ENCODE measurements around the gene PCOLCE2.
"Not testable (repeated sequence)": the region's sequence is repeated elsewhere in the genome, so short reads cannot be mapped to it uniquely, and the experiment has no call there.

PCOLCE2 gene

DNA sequence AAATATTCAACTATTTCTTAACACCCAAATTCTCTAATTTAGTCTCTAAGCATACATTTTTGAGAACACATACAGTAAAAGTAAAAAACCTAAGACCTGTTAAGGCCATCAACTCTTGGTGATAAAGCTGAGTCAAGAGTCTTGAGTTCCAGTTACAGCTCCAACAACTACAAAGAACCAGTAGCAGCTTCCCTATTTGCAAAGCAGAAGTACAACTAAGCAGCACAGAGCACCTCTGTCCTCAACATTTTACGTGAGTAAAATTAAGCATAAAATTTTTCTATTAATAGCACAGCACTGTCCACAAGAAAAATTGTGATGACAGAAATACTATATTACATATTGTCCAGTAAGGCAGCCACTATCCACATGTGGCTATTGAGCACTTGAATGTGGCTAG is 4.4 kb downstream of the PCOLCE2 start:
- DNase-seq (ENCODE audit: low read depth) = no peak
- no peak overlapping the region for H3K4me3 ChIP-seq (ENCODE audit: low read depth, low read length)
- TF ChIP-seq, protein P1, sequence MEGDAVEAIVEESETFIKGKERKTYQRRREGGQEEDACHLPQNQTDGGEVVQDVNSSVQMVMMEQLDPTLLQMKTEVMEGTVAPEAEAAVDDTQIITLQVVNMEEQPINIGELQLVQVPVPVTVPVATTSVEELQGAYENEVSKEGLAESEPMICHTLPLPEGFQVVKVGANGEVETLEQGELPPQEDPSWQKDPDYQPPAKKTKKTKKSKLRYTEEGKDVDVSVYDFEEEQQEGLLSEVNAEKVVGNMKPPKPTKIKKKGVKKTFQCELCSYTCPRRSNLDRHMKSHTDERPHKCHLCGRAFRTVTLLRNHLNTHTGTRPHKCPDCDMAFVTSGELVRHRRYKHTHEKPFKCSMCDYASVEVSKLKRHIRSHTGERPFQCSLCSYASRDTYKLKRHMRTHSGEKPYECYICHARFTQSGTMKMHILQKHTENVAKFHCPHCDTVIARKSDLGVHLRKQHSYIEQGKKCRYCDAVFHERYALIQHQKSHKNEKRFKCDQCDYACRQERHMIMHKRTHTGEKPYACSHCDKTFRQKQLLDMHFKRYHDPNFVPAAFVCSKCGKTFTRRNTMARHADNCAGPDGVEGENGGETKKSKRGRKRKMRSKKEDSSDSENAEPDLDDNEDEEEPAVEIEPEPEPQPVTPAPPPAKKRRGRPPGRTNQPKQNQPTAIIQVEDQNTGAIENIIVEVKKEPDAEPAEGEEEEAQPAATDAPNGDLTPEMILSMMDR (conservative IDR thresholded peaks at IDR 0.05; ENCODE audit: low read depth, low read length) = no peak

GRCh38 chr3:142883534-142883933 is 5.3 kb downstream of the PCOLCE2 start:
- H3K4me3 ChIP-seq (ENCODE audit: low read depth, low read length); DNase-seq (ENCODE audit: low read depth): not testable (repeated sequence)

DNA sequence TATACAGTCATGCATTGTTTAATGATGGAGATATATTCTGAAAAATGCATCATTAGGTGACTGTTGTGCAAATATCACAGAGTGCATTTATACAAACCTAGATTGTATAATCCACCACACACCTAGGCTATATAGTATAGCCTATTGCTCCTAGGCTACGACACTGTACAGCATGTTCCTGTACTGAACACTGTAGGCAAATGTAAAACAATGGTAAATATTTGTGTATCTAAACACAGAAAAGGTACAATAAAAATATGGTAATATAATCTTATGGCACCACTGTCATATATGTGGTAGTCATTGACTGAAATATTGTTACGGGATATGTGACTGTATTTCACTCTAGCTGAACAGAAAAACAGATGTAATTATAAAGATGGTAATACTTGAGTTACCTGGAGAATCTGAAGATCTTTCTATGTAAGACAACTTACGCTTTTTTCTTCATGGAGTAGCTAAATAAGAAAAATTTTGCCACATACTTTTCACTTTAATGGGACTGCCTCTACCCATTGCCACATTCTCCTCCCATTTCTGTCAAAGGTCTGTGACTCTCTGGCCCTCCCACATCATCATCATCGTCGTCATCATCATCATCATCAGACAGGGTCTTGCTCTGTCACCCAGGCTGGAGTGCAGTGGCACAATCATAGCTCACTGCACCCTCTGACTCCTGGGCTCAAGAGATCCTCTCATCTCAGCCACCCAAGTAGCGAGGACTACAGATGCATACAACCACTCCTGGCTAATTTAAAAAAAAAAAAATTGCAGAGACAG is 7.2 kb downstream of the PCOLCE2 start:
- DNase-seq (ENCODE audit: low read depth) = no peak
- TF ChIP-seq, protein P1 (conservative IDR thresholded peaks at IDR 0.05; ENCODE audit: low read depth, low read length) = no peak
- no peak overlapping the region for H3K4me3 ChIP-seq (ENCODE audit: low read depth, low read length)

DNA sequence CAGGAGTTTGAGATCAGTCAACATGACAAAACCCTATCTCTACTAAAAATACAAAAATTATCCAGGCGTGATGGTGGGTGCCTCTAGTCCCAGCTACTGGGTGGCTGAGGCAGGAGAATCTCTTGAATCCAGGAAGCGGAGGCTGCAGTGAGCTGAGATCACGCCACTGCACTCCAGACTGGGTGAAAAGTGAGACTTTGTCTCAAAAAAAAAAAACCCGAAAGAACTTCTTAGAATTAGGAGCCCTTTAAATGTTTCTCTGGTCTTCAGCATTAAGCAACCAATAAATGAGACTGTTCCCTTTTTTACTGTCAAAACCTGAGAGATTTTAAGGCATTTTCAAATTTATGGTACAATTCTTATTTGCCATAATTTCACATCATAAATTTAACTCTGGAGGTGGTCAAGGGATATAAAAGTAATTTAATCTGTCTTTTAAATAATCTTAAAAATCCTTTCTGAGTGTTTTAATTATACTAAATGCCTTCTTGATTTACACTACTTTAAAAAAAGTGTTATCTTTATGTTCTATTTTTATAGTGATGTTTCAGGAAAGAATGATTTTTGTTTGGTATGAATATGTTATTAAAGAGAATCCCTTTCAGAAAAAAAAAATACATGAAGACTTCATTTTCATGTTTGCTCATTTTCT is 10.1 kb downstream of the PCOLCE2 start:
- TF ChIP-seq, protein P1 (conservative IDR thresholded peaks at IDR 0.05; ENCODE audit: low read depth, low read length) = no peak
- no peak overlapping the region for H3K4me3 ChIP-seq (ENCODE audit: low read depth, low read length)
- DNase-seq (ENCODE audit: low read depth) = no peak

GRCh38 chr3:142876417-142876816 is 12.5 kb downstream of the PCOLCE2 start:
- DNase-seq (ENCODE audit: low read depth) = no peak
- no peak overlapping the region for H3K4me3 ChIP-seq (ENCODE audit: low read depth, low read length)
- TF ChIP-seq, protein P1 (conservative IDR thresholded peaks at IDR 0.05; ENCODE audit: low read depth, low read length) = no peak

- H3K4me3 ChIP-seq (ENCODE audit: low read depth, low read length) = no peak overlapping the region
- TF ChIP-seq, protein P1 (conservative IDR thresholded peaks at IDR 0.05; ENCODE audit: low read depth, low read length) = no peak
- no peak for DNase-seq (ENCODE audit: low read depth)
Observed at GRCh38 chr3:142875583-142876207, 13.2 kb downstream of the PCOLCE2 start.

- TF ChIP-seq, protein P1 (conservative IDR thresholded peaks at IDR 0.05; ENCODE audit: low read depth, low read length) = no peak
- no peak overlapping the region for H3K4me3 ChIP-seq (ENCODE audit: low read depth, low read length)
- DNase-seq (ENCODE audit: low read depth) = no peak
Observed at GRCh38 chr3:142875099-142875498, 13.8 kb downstream of the PCOLCE2 start.

GRCh38 chr3:142868382-142868781 is 20.5 kb downstream of the PCOLCE2 start:
- H3K4me3 ChIP-seq (ENCODE audit: low read depth, low read length); DNase-seq (ENCODE audit: low read depth): not testable (repeated sequence)

Data from choroid plexus epithelial cell (primary cell).